Middle frontal gyrus (tissue), 1 donor: Measurements from ENCODE around the gene S100A2.
"Not testable (repeated sequence)": the region's sequence is repeated elsewhere in the genome, so short reads cannot be mapped to it uniquely, and the experiment has no call there.

Experiments
- DNase-seq: peaks from one replicate; pipeline ENCODE4 v3.0.0-alpha.2; 2015; ENCODE audit warnings: low spot score; ENCODE audit errors: extremely low spot score

The S100A2 gene

GRCh38 chr1:153534226-153534924, 31.3 kb downstream of the S100A2 start:
- DNase-seq = no peak

- no peak for DNase-seq
These were observed 31.9 kb downstream of the S100A2 start for GRCh38 chr1:153533689-153534201.

- peak; percentile 30 for DNase-seq
These were observed 32.7 kb downstream of the S100A2 start for GRCh38 chr1:153532769-153533599.

GRCh38 chr1:153532181-153532580, 33.5 kb downstream of the S100A2 start:
- no peak for DNase-seq

- no peak for DNase-seq
These were observed 34.0 kb downstream of the S100A2 start for GRCh38 chr1:153531638-153532037.

- no peak for DNase-seq
These were observed 38.0 kb downstream of the S100A2 start for GRCh38 chr1:153527683-153528040.

GRCh38 chr1:153527023-153527682, 38.5 kb downstream of the S100A2 start:
- DNase-seq = no peak

- no peak for DNase-seq
These were observed 39.5 kb downstream of the S100A2 start for GRCh38 chr1:153526132-153526543.

GRCh38 chr1:153525088-153525728, 40.4 kb downstream of the S100A2 start:
- DNase-seq = no peak

GRCh38 chr1:153522353-153523048, 43.1 kb downstream of the S100A2 start:
- not testable (repeated sequence) for DNase-seq

- not testable (repeated sequence) for DNase-seq
These were observed 43.8 kb downstream of the S100A2 start for GRCh38 chr1:153521808-153522207.

GRCh38 chr1:153520818-153521476, 44.7 kb downstream of the S100A2 start:
- DNase-seq = no peak

- DNase-seq = not testable (repeated sequence)
These were observed 45.4 kb downstream of the S100A2 start for GRCh38 chr1:153520137-153520691.

- DNase-seq = no peak
These were observed 46.4 kb downstream of the S100A2 start for GRCh38 chr1:153519242-153519641.

GRCh38 chr1:153515504-153516394, 49.9 kb downstream of the S100A2 start:
- no peak for DNase-seq

GRCh38 chr1:153513666-153514065, 52.0 kb downstream of the S100A2 start:
- no peak for DNase-seq

- no peak for DNase-seq
These were observed 52.6 kb downstream of the S100A2 start for GRCh38 chr1:153513023-153513422.
